K562 (cell line): ENCODE results near the gene SEZ6. TPM values are rescaled to one million over a fixed set of nuclear protein-coding genes. Genes with fewer than 3 reads are reported as not detected.
A peak's percentile ranks its signal among the peaks of the same experiment; 100 is the strongest.

ENCODE experiments used
- ARID1B ChIP-seq: fragments of 450-650 bp; IDR thresholded peaks from 2 replicates; pipeline ENCODE4 v1.6.1; 2016; ENCODE audit warnings: antibody characterized with exemption, mild to moderate bottlenecking, inconsistent platforms
- E4F1 ChIP-seq: fragments of 250-450 bp; sonication (Bioruptor Pico); IDR thresholded peaks from 2 replicates; pipeline ENCODE4 v1.5.0; 2021; ENCODE audit warnings: mild to moderate bottlenecking, borderline replicate concordance
- ELF2 ChIP-seq: fragments of 250-450 bp; sonication (Bioruptor Pico); IDR thresholded peaks from 2 replicates; pipeline ENCODE4 v1.5.0; 2021; ENCODE audit warnings: mild to moderate bottlenecking
- GATAD2B ChIP-seq: fragments of 450-650 bp; IDR thresholded peaks from 2 replicates; pipeline ENCODE4 v1.6.1; 2017; ENCODE audit warnings: mild to moderate bottlenecking, borderline replicate concordance
- HDGF ChIP-seq: fragments of 450-650 bp; IDR thresholded peaks from 2 replicates; pipeline ENCODE4 v1.6.1; 2016
- HNRNPUL1 ChIP-seq: fragments of 200-400 bp; formaldehyde crosslinking; IDR thresholded peaks from 2 replicates; pipeline ENCODE4 v1.6.1; 2017; ENCODE audit warnings: low read length
- MYC ChIP-seq, 2 experiments: fragments of 250-450 bp in 1 of 2; sonication (Bioruptor Pico) in 1 of 2; IDR thresholded peaks; 2 replicates each; pipeline versions ENCODE4 v1.5.1 to v1.6.1; 2012 to 2021; ENCODE audit warnings: low read depth in 2 of 2, borderline replicate concordance in 1 of 2, improper control_type of control experiment in 1 of 2, low read length in 1 of 2, mild to moderate bottlenecking in 1 of 2, moderate library complexity in 1 of 2
- PHF8 ChIP-seq: fragments of 200-600 bp; sonication (generic); IDR thresholded peaks from 2 replicates; pipeline ENCODE4 v1.6.1; 2012; ENCODE audit warnings: mixed run types, mild to moderate bottlenecking, inconsistent platforms, low read length, moderate library complexity, borderline replicate concordance
- POLR2A ChIP-seq: fragments of 450-650 bp; conservative IDR thresholded peaks from 2 replicates; pipeline ENCODE4 v1.6.1; 2016
- RAD51 ChIP-seq: fragments of 450-650 bp; IDR thresholded peaks from 2 replicates; pipeline ENCODE4 v1.7.1; 2016; ENCODE audit warnings: low read depth, mild to moderate bottlenecking, borderline replicate concordance
- RBM25 ChIP-seq: fragments of 200-400 bp; formaldehyde crosslinking; IDR thresholded peaks from 2 replicates; pipeline ENCODE4 v1.6.1; 2018; ENCODE audit warnings: low read length, low read depth, moderate library complexity; ENCODE audit not compliant: severe bottlenecking
- SMARCB1 ChIP-seq: IDR thresholded peaks from 2 replicates; pipeline ENCODE4 v1.6.1; 2011; ENCODE audit warnings: improper control_type of control experiment, low read depth; ENCODE audit not compliant: insufficient read length
- SREBF1 ChIP-seq: fragments of 150-350 bp; IDR thresholded peaks from 2 replicates; pipeline ENCODE4 v1.6.1; 2014; ENCODE audit warnings: antibody characterized with exemption, low read depth, low read length, borderline replicate concordance
- TAF9B ChIP-seq: fragments of 450-650 bp; IDR thresholded peaks from 2 replicates; pipeline ENCODE4 v1.6.1; 2018; ENCODE audit warnings: mild to moderate bottlenecking; ENCODE audit not compliant: partially characterized antibody
- TBP ChIP-seq: optimal IDR thresholded peaks from 2 replicates; pipeline ENCODE3; 2011; ENCODE audit warnings: low read depth, low read length, improper control_type of control experiment
- XRCC3 ChIP-seq: fragments of 450-650 bp; IDR thresholded peaks from 2 replicates; pipeline ENCODE4 v1.6.1; 2017; ENCODE audit warnings: mild to moderate bottlenecking, moderate library complexity
- ZNF239 ChIP-seq: fragments of 250-450 bp; sonication (Bioruptor Pico); IDR thresholded peaks from 2 replicates; pipeline ENCODE4 v1.4.0; 2020; ENCODE audit warnings: mild to moderate bottlenecking
- ZNF644 ChIP-seq: fragments of 200-800 bp; sonication (Bioruptor generic); IDR thresholded peaks from 2 replicates; pipeline ENCODE4 v1.6.1; 2016; ENCODE audit warnings: low read depth, missing genetic modification characterization, missing compliant biosample characterization
- ZNF75A ChIP-seq: fragments of 450-650 bp; formaldehyde crosslinking; IDR thresholded peaks from 2 replicates; pipeline ENCODE4 v1.4.0; 2020; ENCODE audit warnings: mild to moderate bottlenecking
- ZNF76 ChIP-seq: fragments of 250-450 bp; sonication (Bioruptor Pico); IDR thresholded peaks from 2 replicates; pipeline ENCODE4 v1.4.0; 2020; ENCODE audit warnings: mild to moderate bottlenecking, moderate library complexity, borderline replicate concordance
- ZNF778 ChIP-seq: fragments of 450-650 bp; formaldehyde crosslinking; IDR thresholded peaks from 2 replicates; pipeline ENCODE4 v1.4.0; 2020; ENCODE audit warnings: mild to moderate bottlenecking, moderate library complexity
- polyA plus RNA-seq, 8 experiments: library from polyadenylated mRNA; depleted of rRNA in 4 of 8; stranded (reverse) in 5 of 8; unstranded in 3 of 8; fragments of >200 nt; fragmentation: Nextera tagmentation in 2 of 8; fragmentation: Illumina TruSeq in 1 of 8; extraction: Ambion mirVana in 2 of 8; extraction: Trizol in 1 of 8; gene quantifications; 2 replicates each; pipeline versions ENCODE4 v1.2.1 to v1.2.3, GENCODE V29; 2011 to 2014; ENCODE audit warnings: inconsistent platforms in 1 of 8, missing spikeins in 1 of 8
- total RNA-seq, 7 experiments: library from RNA; depleted of rRNA in 6 of 7; stranded (reverse); fragments of >200 nt in 6 of 7; fragmentation: Illumina TruSeq in 2 of 7; extraction: Trizol in 2 of 7; gene quantifications; 2 replicates each; pipeline versions ENCODE4 v1.2.1 to v1.2.3, GENCODE V29; 2011 to 2021; ENCODE audit warnings: low replicate concordance in 1 of 7
- TF ChIP-seq, protein P1 (sequence below): fragments of 450-650 bp; formaldehyde crosslinking; IDR thresholded peaks from 2 replicates; pipeline ENCODE4 v1.4.0; 2022; ENCODE audit warnings: missing genetic modification characterization
- TF ChIP-seq, protein P2 (sequence below): fragments of 250-450 bp; sonication (Bioruptor Pico); IDR thresholded peaks from 2 replicates; pipeline ENCODE4 v1.8.0; 2021; ENCODE audit warnings: mild to moderate bottlenecking, moderate library complexity
- TF ChIP-seq, protein P3 (sequence below): IDR thresholded peaks from 3 replicates; pipeline ENCODE4 v1.6.1; 2011; ENCODE audit warnings: borderline replicate concordance, mild to moderate bottlenecking; ENCODE audit not compliant: insufficient read length, insufficient read depth

The SEZ6 gene
- total and polyA plus RNA-seq, 9 of the 15 experiments (the other 6 are each of a cell fraction or from before 2014, with no cell fraction given), result not detected

GRCh38 chr17:28950017-28950751 lies 55.6 kb downstream of the SEZ6 start (continued):
- TF ChIP-seq, protein P1, sequence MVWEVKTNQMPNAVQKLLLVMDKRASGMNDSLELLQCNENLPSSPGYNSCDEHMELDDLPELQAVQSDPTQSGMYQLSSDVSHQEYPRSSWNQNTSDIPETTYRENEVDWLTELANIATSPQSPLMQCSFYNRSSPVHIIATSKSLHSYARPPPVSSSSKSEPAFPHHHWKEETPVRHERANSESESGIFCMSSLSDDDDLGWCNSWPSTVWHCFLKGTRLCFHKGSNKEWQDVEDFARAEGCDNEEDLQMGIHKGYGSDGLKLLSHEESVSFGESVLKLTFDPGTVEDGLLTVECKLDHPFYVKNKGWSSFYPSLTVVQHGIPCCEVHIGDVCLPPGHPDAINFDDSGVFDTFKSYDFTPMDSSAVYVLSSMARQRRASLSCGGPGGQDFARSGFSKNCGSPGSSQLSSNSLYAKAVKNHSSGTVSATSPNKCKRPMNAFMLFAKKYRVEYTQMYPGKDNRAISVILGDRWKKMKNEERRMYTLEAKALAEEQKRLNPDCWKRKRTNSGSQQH (CRISPR knock-in tag), result no peak
- TF ChIP-seq E4F1 (CRISPR knock-in tag), result no peak
- no peak for TF ChIP-seq TAF9B
- TF ChIP-seq SMARCB1, result no peak
- TF ChIP-seq, protein P2, sequence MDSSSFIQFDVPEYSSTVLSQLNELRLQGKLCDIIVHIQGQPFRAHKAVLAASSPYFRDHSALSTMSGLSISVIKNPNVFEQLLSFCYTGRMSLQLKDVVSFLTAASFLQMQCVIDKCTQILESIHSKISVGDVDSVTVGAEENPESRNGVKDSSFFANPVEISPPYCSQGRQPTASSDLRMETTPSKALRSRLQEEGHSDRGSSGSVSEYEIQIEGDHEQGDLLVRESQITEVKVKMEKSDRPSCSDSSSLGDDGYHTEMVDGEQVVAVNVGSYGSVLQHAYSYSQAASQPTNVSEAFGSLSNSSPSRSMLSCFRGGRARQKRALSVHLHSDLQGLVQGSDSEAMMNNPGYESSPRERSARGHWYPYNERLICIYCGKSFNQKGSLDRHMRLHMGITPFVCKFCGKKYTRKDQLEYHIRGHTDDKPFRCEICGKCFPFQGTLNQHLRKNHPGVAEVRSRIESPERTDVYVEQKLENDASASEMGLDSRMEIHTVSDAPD (CRISPR knock-in tag), result no peak
- no peak for TF ChIP-seq RBM25
- TF ChIP-seq MYC (IDR thresholded peaks at IDR 0.05; ENCODE audit: low read depth, low read length), result no peak
- no peak for TF ChIP-seq MYC (CRISPR knock-in tag; IDR thresholded peaks at IDR 0.05; ENCODE audit: borderline replicate concordance, low read depth)
- TF ChIP-seq XRCC3, result no peak
- no peak for TF ChIP-seq RAD51
- no peak for TF ChIP-seq TBP
- TF ChIP-seq ZNF778 (CRISPR knock-in tag), result no peak
- TF ChIP-seq HDGF, result no peak
- no peak for TF ChIP-seq ZNF76 (CRISPR knock-in tag)
- no peak for TF ChIP-seq ZNF239 (CRISPR knock-in tag)
- TF ChIP-seq, protein P3, sequence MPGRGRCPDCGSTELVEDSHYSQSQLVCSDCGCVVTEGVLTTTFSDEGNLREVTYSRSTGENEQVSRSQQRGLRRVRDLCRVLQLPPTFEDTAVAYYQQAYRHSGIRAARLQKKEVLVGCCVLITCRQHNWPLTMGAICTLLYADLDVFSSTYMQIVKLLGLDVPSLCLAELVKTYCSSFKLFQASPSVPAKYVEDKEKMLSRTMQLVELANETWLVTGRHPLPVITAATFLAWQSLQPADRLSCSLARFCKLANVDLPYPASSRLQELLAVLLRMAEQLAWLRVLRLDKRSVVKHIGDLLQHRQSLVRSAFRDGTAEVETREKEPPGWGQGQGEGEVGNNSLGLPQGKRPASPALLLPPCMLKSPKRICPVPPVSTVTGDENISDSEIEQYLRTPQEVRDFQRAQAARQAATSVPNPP, result no peak
- TF ChIP-seq SREBF1, result no peak
- TF ChIP-seq ZNF75A (CRISPR knock-in tag), result no peak
- TF ChIP-seq ARID1B, result no peak
- no peak for TF ChIP-seq ZNF644
- TF ChIP-seq HNRNPUL1, result no peak
- no peak for TF ChIP-seq POLR2A
- no peak for TF ChIP-seq GATAD2B
- TF ChIP-seq ELF2 (CRISPR knock-in tag), result no peak
- 0 out of 2 replicates have a peak, but pooled peaks have one; percentile 3 for TF ChIP-seq PHF8
